H1 (cell line): Measurements from ENCODE around the gene SRCIN1. TPM values are rescaled to one million over a fixed set of nuclear protein-coding genes. Genes with fewer than 3 reads are reported as not detected.

Experiments
- ASH2L ChIP-seq: fragments of 200-600, 300-600 bp; sonication (generic); IDR thresholded peaks from one replicate; pipeline ENCODE4 v1.7.1; 2017; ENCODE audit warnings: low read length
- CBX5 ChIP-seq: fragments of 300-800, 300-1000 bp; sonication (generic); IDR thresholded peaks from 2 replicates; pipeline ENCODE4 v1.7.1; 2016; ENCODE audit warnings: antibody characterized with exemption, low read length, low read depth
- CBX8 ChIP-seq: fragments of 300-800, 300-1000 bp; sonication (generic); IDR thresholded peaks from 2 replicates; pipeline ENCODE4 v1.7.1; 2016; ENCODE audit warnings: low read depth, low read length, borderline replicate concordance
- SIN3A ChIP-seq, 2 experiments: IDR thresholded peaks in 1 of 2; conservative IDR thresholded peaks in 1 of 2; 2 replicates each; pipeline ENCODE4 v1.6.1; 2011 to 2012; ENCODE audit warnings: low read length in 2 of 2, improper control_type of control experiment in 1 of 2, low read depth in 1 of 2, mild to moderate bottlenecking in 1 of 2
- SP1 ChIP-seq: IDR thresholded peaks from 2 replicates; pipeline ENCODE4 v1.6.1; 2011; ENCODE audit warnings: low read depth, low read length
- polyA plus RNA-seq, 7 experiments: library from polyadenylated mRNA; depleted of rRNA in 3 of 7; stranded (reverse) in 5 of 7; unstranded in 2 of 7; fragments of >200 nt in 5 of 7; fragments of 200-250 nt in 2 of 7; gene quantifications; 1 replicate in 5 of 7; 2 replicates in 1 of 7; 4 replicates in 1 of 7; pipeline versions ENCODE4 v1.2.1 to v1.2.3, GENCODE V29; 2011 to 2013; ENCODE audit warnings: missing spikeins in 2 of 7, mixed read lengths in 2 of 7
- total RNA-seq: library from RNA; stranded (reverse); fragmentation: NEBNext Ultra II Directional; extraction: Animal tissue kit (Norgen Biotek cat#: 25700); gene quantifications from 2 replicates; pipeline ENCODE4 v1.2.1, GENCODE V29; 2021
- TF ChIP-seq, protein P1 (sequence below): fragments of 300-600 bp; sonication (generic); IDR thresholded peaks from 2 replicates; pipeline ENCODE4 v1.7.1; 2012; ENCODE audit warnings: low read length, moderate library complexity, mild to moderate bottlenecking, inconsistent platforms; ENCODE audit not compliant: insufficient replicate concordance
- TF ChIP-seq, protein P2 (sequence below): IDR thresholded peaks from 2 replicates; pipeline ENCODE4 v1.6.1; 2012; ENCODE audit warnings: inconsistent platforms

Gene SRCIN1
- total and polyA plus RNA-seq, 2 of the 8 experiments (the other 6 are each of a cell fraction or from before 2014, with no cell fraction given) = 2.8 to 3.8 TPM

- TF ChIP-seq, protein P1, sequence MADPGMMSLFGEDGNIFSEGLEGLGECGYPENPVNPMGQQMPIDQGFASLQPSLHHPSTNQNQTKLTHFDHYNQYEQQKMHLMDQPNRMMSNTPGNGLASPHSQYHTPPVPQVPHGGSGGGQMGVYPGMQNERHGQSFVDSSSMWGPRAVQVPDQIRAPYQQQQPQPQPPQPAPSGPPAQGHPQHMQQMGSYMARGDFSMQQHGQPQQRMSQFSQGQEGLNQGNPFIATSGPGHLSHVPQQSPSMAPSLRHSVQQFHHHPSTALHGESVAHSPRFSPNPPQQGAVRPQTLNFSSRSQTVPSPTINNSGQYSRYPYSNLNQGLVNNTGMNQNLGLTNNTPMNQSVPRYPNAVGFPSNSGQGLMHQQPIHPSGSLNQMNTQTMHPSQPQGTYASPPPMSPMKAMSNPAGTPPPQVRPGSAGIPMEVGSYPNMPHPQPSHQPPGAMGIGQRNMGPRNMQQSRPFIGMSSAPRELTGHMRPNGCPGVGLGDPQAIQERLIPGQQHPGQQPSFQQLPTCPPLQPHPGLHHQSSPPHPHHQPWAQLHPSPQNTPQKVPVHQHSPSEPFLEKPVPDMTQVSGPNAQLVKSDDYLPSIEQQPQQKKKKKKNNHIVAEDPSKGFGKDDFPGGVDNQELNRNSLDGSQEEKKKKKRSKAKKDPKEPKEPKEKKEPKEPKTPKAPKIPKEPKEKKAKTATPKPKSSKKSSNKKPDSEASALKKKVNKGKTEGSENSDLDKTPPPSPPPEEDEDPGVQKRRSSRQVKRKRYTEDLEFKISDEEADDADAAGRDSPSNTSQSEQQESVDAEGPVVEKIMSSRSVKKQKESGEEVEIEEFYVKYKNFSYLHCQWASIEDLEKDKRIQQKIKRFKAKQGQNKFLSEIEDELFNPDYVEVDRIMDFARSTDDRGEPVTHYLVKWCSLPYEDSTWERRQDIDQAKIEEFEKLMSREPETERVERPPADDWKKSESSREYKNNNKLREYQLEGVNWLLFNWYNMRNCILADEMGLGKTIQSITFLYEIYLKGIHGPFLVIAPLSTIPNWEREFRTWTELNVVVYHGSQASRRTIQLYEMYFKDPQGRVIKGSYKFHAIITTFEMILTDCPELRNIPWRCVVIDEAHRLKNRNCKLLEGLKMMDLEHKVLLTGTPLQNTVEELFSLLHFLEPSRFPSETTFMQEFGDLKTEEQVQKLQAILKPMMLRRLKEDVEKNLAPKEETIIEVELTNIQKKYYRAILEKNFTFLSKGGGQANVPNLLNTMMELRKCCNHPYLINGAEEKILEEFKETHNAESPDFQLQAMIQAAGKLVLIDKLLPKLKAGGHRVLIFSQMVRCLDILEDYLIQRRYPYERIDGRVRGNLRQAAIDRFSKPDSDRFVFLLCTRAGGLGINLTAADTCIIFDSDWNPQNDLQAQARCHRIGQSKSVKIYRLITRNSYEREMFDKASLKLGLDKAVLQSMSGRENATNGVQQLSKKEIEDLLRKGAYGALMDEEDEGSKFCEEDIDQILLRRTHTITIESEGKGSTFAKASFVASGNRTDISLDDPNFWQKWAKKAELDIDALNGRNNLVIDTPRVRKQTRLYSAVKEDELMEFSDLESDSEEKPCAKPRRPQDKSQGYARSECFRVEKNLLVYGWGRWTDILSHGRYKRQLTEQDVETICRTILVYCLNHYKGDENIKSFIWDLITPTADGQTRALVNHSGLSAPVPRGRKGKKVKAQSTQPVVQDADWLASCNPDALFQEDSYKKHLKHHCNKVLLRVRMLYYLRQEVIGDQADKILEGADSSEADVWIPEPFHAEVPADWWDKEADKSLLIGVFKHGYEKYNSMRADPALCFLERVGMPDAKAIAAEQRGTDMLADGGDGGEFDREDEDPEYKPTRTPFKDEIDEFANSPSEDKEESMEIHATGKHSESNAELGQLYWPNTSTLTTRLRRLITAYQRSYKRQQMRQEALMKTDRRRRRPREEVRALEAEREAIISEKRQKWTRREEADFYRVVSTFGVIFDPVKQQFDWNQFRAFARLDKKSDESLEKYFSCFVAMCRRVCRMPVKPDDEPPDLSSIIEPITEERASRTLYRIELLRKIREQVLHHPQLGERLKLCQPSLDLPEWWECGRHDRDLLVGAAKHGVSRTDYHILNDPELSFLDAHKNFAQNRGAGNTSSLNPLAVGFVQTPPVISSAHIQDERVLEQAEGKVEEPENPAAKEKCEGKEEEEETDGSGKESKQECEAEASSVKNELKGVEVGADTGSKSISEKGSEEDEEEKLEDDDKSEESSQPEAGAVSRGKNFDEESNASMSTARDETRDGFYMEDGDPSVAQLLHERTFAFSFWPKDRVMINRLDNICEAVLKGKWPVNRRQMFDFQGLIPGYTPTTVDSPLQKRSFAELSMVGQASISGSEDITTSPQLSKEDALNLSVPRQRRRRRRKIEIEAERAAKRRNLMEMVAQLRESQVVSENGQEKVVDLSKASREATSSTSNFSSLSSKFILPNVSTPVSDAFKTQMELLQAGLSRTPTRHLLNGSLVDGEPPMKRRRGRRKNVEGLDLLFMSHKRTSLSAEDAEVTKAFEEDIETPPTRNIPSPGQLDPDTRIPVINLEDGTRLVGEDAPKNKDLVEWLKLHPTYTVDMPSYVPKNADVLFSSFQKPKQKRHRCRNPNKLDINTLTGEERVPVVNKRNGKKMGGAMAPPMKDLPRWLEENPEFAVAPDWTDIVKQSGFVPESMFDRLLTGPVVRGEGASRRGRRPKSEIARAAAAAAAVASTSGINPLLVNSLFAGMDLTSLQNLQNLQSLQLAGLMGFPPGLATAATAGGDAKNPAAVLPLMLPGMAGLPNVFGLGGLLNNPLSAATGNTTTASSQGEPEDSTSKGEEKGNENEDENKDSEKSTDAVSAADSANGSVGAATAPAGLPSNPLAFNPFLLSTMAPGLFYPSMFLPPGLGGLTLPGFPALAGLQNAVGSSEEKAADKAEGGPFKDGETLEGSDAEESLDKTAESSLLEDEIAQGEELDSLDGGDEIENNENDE = no peak
- TF ChIP-seq CBX5 = no peak
- TF ChIP-seq SIN3A (conservative IDR thresholded peaks at IDR 0.05 in 1 of 2, IDR thresholded peaks at IDR 0.05 in 1 of 2; ENCODE audit: low read depth in 1 of 2, low read length in 2 of 2) = no peak
- TF ChIP-seq, protein P2, sequence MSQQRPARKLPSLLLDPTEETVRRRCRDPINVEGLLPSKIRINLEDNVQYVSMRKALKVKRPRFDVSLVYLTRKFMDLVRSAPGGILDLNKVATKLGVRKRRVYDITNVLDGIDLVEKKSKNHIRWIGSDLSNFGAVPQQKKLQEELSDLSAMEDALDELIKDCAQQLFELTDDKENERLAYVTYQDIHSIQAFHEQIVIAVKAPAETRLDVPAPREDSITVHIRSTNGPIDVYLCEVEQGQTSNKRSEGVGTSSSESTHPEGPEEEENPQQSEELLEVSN = no peak
- TF ChIP-seq CBX8 = no peak
- no peak for TF ChIP-seq SP1
- TF ChIP-seq ASH2L = no peak
Observed at GRCh38 chr17:38619451-38619795, 13.7 kb upstream of the SRCIN1 start (continued).
